ENCODE measurements around the gene KL.

The KL gene

DNA sequence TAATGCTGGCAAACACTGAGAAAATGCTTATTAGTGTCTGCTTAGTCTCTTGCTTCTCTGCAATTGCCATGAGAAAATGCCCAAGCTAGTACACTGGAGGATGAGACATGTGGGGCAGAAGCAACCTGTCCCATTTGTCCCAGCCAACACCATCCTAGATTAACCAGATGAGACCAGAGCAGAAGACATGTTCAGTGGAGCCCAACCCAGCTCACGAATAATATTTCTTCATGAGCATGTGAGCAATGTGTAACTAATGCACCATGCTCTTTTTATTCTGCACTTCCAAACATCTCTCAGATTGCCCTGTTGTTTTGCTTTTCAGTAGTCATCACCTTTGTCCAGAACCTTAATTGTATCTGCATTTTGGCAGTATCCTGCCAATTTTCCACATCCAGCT, 21.4 kb downstream of the KL start:
- DNase-seq: no peak

DNA sequence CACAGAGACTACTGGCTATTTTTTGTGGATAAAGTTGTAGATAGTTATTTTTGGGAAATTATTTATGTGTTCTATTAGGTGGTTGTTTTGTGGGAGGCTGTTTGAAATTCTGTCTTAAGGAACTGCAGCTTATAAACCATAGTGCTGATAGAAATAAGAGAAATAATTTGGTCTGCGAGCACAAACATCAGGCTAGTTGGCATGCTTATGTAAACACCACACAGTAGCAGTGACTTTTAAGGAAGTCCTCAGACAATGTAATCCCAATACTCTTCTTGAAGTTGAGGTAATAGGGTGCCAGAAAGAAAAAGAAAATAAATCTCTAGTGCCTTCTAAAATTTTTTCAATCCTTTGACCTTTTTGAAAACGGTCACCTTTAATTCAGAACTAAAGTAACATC, 23.9 kb downstream of the KL start:
- no peak for DNase-seq

DNA sequence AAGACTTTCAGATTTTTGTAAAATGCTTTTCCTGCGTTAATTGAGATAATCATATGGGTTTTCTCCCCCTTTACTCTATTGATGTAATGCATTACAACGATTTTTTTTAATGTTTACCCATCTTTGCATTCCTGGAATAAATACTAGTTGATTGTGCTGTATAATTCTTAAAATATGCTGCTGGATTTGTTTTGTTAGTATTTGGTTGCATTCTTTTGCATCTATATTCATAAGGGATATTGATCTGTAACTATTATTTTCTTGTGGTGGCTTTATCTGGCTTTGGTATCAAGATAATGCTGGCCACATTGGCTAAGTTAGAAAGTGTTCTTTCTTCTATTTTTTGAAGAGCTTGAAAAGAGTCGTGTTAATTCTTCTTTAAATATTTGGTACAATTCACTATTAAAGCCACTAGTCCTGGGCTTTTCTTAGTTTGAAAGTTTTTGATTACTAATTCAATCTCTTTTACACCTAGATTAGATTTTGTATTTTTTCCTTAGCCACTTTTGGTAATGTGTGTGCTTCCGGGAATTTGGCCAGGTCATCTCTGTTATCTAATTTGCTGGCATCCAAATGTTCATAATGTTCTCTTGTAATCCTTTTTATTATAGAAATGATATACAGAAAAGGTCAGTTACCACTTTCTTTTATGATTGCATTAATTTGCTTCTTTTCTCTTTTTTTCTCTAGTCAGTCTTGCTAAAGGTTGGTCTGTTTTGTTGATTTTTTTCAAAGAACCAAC, 29.8 kb downstream of the KL start:
- no peak for DNase-seq

- DNase-seq: peak; percentile 13
These were observed 33.9 kb downstream of the KL start for GRCh38 chr13:33050161-33050560.

DNA sequence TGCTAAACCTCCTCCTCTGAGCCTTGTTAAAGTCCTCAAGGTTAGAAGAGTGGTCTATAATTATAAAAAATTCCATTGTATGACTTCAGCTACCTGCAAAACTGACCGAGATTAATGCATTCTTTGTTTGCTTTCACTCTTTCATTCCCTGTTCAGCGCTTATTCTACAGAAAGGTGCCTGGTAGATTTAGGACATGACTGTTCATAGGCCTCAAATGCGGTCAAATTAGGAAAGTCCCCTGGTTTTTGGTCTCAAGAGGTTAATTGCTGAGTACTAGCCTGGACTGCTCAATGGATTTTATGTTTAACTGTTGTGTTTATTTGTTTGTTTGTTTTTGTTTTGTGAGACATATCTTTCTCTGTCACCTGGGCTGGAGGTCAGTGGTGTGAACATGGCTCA, 35.4 kb downstream of the KL start:
- DNase-seq: no peak

- DNase-seq: peak; percentile 57
These were observed 36.5 kb downstream of the KL start for GRCh38 chr13:33052506-33053280.

- peak; percentile 5 for DNase-seq
These were observed 37.3 kb downstream of the KL start for GRCh38 chr13:33053397-33054066.

GRCh38 chr13:33057019-33057780, 41.0 kb downstream of the KL start:
- DNase-seq: peak; percentile 18

GRCh38 chr13:33058776-33059327, 42.6 kb downstream of the KL start:
- DNase-seq: no peak

DNA sequence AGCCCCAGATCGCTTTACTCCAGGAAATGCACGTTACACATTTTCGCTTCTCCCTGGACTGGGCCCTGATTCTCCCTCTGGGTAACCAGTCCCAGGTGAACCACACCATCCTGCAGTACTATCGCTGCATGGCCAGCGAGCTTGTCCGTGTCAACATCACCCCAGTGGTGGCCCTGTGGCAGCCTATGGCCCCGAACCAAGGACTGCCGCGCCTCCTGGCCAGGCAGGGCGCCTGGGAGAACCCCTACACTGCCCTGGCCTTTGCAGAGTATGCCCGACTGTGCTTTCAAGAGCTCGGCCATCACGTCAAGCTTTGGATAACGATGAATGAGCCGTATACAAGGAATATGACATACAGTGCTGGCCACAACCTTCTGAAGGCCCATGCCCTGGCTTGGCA, 44.6 kb downstream of the KL start:
- no peak for DNase-seq

GRCh38 chr13:33066329-33066728, 50.1 kb downstream of the KL start:
- no peak for DNase-seq

DNA sequence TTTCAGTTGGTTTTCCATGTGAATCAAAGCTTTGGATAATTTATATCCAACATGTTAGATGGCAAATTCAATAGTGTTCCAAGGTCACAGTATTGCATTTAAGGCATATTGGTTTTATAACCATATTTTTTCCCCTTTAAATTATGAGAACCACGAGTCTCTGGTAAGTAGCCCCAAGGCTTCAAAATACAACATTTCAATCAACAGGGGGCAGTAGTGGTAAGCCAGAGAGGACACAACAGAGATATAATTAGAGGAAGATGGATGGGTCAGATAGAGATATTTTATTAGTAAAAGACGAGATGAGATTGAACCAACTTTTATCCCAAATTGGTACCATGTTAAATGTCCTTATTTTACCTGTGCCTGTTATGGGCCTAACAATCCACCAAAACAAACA, 53.1 kb downstream of the KL start:
- DNase-seq: no peak

DNA sequence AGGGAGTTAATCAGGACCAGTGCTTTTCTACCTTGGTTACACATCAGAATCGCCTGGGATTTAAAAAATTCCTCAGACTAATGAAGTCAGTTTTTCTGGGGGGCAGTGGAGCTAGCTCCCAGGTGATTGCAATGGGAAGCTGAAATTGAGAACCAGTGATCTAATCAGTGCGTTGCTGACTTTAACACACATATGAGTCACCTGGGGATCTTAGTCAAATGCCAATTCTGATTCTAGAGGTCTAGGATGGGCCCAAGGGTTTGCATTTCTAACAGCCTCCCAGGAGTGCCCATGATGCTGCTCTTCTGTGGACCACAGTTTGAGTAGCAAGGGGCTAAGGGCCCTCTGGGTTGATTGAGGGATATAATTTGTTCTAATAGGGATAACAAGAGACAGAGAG, 54.5 kb downstream of the KL start:
- DNase-seq: no peak

GRCh38 chr13:33072282-33072681, 56.1 kb downstream of the KL start:
- DNase-seq: no peak

DNA sequence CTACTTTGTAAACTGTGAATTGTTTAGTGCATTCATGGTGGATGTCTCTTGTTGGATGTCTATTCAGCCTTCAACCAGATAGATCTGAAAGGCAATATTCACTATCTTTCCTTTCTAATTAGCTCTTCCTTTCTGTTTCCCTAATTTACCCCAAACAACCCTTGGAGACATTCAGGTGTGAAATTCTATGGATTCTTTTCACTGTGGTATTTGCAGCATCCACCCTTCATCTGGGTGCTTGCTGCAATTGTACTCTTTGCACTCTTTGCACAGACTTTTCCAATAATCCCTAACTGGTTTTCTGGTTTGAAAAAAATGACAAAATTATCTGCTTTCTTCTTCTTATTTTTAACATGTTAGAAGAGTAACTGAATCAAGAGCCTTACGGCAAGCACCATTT, 56.5 kb downstream of the KL start:
- no peak for DNase-seq

- no peak for DNase-seq
These were observed 57.1 kb downstream of the KL start for GRCh38 chr13:33073338-33073737.

DNA sequence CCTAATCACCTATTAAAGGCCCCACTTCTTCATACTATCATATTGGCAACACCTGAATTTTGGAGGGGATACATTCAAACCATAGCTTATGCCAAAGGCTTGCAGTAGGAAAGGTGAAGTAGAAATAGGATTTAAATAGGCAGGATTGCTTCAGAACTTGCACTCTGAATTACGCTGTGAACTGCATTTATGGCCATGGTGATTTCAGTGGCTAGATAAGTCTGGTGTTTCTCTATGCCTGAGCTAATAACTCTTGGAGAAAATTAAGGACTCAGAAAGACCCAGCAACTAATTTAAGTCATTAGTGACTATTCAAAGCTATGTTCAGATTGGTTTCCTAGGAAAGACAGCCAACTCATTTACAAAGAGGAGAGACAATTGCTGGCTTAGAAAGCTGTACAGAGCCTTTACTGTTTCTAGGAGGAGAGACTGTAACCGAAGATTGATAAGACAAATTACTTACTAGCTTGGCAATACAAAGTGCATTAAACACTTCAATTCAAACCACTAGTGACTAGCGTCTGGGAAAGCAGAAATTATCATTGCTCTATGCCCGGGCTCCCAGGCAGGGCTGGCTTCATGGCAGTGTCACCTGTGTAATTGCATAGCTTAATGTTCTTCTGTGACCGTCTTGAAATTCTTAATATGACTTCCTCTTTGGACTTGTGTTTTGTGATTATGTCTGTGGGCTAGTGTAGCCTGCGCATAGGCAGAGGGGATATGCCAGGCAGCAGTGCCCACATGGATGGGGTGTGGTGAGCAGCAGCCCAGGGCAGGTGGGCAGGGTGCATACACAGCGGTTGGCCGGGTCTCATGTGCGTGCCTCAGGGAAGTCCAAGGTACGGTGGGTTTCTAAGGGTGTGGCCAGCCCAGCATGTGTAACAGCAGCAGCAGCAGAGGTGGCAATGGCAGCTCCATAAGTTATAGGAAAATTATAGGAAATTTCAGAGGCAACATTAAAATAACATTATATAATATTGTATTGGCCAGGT, 60.1 kb downstream of the KL start:
- no peak for DNase-seq

DNA sequence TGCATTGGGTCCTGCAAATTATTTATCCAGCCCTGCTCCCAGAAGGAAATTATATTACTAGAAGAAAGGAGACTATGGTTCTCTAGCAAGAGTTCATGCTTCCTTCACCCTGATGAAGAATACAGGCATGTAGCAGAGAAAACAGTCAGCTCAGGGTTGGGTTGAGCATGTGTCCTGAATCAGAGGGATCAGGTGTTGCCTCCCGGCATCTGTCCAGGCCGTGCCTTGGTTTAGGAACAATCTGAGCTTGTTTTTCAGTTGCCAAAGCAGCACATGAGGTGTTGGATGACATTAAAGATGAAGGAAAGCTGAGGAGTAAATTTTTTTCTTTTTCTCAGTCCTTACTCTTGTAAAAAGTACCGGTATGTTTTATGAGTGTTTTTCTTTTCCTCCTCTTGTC, 62.0 kb downstream of the KL start:
- no peak for DNase-seq

- DNase-seq: no peak
These were observed 63.7 kb downstream of the KL start for GRCh38 chr13:33079960-33080359.

DNA sequence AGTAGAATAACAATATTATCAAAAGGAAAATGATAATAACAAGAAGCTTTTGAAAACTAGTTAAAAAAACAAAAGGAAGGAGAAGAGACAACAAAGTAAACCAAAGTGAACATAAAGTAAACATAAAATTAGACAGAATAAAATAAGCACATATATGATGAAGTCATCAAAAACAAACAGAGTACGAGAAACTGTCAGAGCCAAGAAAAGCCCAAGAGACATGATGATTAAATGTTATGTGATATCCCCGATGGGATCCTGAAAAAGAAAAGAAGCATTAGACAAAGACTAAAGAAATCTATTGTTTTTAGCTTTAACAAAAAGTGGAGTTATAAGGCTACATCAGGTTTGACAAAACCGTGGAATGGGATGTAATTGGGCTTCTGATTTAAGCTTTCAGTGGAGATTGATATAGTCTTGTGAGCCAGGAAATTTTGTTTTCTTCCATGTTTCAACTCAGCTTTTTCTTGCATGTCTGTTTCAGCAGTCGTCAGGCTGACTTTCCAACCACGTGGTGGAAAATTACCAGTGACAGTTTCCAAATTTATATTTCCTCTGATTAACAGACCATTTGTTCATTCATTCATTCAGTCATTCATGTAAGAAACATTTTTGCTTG, 64.9 kb downstream of the KL start:
- DNase-seq: peak; percentile 35

GRCh38 chr13:33081666-33082065, 65.4 kb downstream of the KL start:
- no peak for DNase-seq
